OCI-M2 (cell line): ENCODE measurements around the gene HCAR3.
"Not testable (repeated sequence)": the region's sequence is repeated elsewhere in the genome, so short reads cannot be mapped to it uniquely, and the experiment has no call there.

Source experiments
- DNase-seq: peaks from one replicate; lab custom pipeline; 2025; ENCODE audit not compliant: unreplicated experiment; lab: John Stamatoyannopoulos, UW

HCAR3 gene

DNA sequence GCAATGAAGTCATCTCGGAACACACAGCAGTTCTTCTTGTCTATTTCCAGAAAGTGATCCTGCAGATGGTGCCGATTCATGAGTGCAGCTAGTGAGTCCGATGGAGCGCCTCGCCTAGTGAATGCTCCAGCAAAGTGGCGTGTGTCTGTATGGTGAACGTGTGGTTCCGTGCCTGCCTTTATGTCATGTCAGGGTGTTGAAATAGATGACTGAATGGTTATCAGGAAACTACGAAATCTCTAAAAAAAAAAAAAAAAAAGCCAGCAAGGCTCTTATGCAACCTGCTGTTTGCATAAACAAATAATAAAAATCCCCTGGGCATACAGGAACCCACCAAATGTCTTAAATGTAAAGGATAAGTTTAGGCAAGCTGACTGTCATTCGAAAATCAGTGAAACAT, at the start of gene HCAR3:
TSS of gene HCAR3 (minus strand) at position 154 of the 400 bp plus-strand sequence. CDS start at position 80, 74 bp downstream.
- DNase-seq, result not testable (repeated sequence)

DNA sequence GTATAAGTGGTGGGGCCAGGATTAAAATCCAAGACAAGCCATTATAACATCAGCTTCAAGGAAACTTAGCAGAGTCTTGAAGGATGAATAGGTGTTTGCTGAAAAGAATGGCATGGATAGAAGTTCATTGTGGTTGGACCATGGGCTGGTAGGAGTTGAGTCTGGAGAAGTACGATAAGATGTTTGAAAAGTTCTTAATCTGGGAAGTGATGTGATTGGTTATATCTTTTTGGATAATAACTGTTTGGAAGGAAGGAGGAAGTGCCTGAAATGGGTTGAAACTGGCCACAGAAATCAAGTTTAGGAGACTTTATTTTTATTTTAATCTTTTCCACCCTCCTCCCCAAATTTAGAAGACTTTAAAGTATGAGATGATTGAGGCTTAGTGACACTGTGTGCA, 41.0 kb upstream of the HCAR3 start:
- DNase-seq, result no peak

DNA sequence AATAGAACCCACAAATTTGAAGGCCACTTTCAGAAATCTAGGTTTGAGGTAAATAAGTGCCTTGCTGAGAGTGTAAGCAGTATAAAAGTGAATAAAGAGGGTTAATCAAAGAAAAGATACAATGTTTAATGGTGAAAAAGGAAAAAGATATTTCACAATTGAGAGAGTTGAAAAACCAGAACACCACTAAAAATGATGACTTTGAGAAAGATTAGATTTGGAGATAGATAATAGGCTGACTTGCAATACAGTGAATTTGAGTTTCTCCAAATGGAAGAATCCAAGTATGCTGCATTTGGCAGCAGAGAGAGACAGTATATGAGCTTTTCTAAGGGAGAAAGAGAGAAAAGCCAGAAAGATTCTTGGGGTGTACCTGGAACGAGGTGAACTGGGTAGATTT, 38.2 kb upstream of the HCAR3 start:
- DNase-seq, result no peak

- DNase-seq, result no peak
Measured at GRCh38 chr12:122753319-122753650, 36.7 kb upstream of the HCAR3 start.

GRCh38 chr12:122752464-122753318, 36.1 kb upstream of the HCAR3 start, which contains the start of gene DENR:
Gene DENR (plus strand): TSS chr12:122752824. CDS start chr12:122753702, 878 bp downstream.
- peak; percentile 39 for DNase-seq

DNA sequence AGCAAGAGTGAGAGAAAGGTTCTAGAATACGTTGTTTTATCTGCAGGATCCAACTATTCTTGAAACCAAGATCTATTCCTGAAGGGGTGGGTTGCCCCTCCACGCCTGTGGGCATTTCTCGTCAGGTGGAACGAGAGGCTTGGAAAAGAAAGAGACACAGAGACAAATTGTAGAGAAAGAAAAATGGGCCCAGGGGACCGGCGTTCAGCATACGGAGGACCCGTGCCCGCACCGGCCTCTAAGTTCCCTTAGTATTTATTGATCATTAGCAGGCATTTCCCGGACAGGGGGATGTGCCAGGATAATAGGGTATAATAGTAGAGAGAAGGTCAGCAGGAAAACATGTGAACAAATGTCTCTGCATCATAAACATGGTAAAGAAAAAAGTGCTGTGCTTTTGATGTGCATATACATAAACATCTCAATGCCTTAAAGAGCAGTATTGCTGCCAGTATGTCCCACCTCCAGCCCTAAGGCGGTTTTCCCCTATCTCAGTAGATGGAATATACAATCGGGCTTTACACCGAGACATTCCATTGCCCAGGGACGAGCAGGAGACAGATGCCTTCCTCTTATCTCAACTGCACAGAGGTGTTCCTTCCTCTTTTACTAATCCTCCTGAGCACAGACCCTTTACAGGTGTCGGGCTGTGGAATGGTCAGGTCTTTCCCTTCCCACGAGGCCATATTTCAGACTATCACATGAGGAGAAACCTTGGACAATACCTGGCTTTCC, 34.3 kb upstream of the HCAR3 start:
- DNase-seq, result not testable (repeated sequence)

DNA sequence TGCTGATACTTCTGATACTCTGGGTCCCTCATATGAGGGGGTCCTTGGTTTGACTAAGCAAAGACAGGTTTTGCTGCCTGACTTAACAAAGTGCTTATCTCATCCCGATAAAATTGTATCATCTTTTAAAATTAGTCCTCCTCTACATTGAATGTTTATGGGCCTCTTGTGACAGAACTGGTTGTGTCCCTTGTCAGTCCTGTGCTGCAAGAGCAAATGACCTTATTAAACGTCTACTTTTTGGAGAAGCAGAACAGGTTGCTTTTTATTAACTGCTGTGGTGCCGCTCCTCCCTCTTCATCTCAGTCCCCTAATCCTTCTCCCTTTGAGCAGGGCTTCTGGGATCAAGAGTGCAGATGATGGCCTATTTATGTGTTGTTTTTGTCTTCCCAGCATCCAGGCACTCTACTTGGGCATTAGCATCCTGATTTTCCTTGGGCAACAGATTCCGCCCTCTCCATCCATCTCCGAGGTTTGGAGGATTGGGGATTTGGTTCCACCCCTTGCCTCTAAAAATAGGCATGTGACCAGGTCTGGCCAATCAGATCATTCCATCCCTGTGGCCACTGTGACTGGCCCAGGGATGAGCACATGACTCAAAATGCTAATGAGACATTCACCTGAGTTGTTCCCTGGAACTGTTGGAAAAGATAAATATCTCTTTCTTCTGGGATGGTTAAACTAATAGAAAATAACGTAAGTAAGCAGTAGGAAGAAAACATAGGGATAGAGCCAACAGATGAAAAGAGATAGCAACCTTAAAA, 33.1 kb upstream of the HCAR3 start:
- no peak for DNase-seq

GRCh38 chr12:122747224-122748135, 30.9 kb upstream of the HCAR3 start:
- no peak for DNase-seq

DNA sequence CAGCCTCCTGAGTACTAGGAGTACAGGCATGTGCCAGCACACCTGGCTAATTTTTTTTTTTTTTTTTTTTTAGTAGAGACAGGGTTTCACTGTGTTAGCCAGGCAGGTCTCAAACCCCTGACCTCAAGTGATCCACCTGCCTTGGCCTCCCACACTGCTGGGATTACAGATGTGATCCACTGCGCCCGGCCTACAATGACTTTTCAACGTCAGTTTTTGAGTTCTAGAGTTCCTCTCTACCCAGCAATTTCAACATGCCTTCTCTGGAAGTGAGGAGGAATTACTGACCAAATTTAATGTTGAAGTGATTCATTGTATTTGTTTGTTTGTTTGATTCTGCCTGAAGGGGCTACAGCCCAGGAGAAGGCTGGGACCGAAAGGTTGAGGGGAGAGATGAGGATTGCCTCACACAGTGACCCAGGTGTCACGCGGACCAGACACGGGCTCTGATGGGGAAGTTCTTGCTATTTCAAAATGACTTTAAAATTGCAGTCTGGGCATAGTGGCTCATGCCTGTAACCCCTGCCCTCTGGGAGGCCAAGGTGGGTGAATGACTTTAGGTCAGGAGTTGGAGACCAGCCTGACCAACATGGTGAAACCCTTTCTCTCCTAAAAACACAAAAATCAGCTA, 27.4 kb upstream of the HCAR3 start:
- no peak for DNase-seq

- no peak for DNase-seq
Measured at GRCh38 chr12:122740351-122740750, 23.7 kb upstream of the HCAR3 start.

DNA sequence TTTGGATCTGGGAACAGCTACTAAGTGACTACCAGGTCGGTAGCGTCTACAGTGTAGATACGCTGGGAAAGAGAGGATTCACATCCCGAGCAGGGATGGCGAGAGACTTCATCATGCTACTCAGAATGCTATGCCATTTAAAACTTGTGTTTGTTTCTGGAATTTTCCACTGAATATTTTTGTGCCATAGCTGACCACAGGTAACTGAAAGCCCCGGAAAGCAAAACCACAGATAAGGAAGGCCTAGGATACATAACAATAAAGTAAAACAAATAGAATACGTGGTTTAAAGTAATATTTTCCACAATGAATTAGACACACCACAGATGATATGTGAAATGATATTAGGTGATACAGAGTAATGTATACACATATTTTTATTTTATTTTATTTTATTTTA, 22.0 kb upstream of the HCAR3 start:
- no peak for DNase-seq

- DNase-seq, result no peak
Measured at GRCh38 chr12:122732611-122733010, 16.0 kb upstream of the HCAR3 start.

- no peak for DNase-seq
Measured at GRCh38 chr12:122732170-122732569, 15.6 kb upstream of the HCAR3 start.

DNA sequence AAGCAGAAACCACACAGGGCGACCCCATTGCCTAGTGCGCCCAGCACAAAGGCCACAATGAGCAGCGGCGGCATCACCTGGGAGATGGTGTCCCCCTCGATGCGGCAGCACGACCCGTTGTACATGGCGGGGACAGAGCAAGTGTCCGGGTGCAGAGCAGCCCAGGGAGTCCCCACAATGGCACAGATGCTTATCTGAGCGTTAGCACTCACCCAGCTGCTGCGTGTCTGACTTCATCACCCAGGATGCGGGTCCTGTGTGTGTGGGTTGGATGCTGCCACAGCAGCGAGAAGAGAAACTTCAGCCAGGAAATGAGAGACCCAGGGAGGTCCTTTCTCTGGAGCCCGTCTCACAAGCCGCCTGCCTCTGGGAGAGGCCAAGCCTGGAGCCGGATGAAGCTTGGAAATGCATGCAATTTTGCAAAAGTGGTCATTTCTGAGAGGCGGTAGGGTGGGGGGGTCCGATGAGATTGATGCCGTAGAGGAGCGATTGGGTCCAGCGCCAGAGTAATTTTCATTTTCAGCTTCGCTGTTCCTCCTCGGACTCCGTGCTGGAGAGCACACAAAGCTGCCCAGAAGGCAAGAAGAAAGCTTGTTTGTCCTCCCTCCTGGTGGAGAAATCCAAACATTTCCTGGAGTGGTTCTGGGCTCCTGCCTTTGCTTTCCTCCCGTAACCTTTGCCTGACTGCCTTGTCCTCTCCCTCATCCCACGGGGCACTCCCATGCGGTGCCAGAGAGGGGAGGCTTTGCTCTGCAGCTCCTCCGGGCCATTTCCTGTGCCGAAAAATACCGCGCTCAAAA, 13.8 kb upstream of the HCAR3 start, which contains the start of gene HCAR1:
TSS of gene HCAR1 (minus strand) at position 630 of the 800 bp plus-strand sequence. CDS start at position 125, 505 bp downstream.
- no peak for DNase-seq

DNA sequence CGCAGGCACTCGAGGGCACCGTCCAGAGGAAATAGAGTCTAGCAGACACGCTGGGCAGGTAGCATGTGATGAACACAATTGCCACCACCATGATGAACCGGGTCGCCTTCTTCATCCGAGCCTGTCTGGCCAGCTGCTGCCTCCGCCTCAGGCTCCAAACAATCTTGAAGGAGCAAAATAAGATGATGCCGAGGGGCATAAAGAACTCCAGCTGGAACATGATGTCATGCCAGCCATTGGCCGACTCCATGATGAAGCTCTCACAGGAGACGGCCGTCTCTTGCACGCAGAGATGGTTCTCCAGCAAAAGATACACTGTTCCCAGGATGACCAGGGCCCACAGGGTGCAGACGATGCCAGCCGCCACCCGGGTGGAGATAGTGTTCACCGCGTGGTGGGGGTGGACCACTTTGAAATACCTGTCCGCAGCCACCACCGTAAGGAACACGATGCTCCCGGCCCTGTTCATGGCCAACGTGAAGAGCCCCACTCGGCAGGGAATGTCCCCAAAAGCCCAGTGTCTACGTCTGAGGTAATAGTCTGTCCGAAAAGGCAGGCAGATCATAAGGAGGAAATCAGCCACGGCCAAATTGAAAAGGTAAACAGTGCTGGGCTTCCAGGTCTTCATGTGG, 13.1 kb upstream of the HCAR3 start:
- no peak for DNase-seq

DNA sequence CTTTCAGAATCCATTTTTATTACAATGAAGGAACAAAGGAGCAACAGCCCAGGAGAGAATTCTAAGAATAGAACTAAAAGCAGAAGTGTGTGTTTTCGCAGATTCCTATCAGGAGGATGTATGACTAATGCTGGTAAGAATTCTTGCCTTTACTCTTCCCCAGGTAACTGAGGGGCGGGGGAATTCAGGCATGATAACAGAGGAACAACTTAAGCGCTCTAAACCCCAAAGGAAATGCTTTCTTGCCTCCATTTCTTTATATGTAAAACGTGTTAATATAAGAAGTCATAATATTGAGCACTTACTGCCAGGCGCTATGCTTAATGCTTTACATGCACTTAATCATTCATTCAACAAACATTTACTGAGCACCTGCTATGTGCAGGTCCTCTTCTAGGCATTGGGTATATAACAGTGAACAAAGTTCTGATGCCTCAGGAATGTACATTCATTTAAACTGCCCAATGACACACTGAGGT, 9.5 kb upstream of the HCAR3 start:
- DNase-seq, result no peak

- no peak for DNase-seq
Measured at GRCh38 chr12:122725452-122726079, 9.0 kb upstream of the HCAR3 start.

- DNase-seq, result no peak
Measured at GRCh38 chr12:122724641-122725243, 8.1 kb upstream of the HCAR3 start.
